H1 (cell line): Measurements from ENCODE around the gene CROCC2. TPM values are rescaled to one million over a fixed set of nuclear protein-coding genes. Genes with fewer than 3 reads are reported as not detected.

Source experiments
- EGR1 ChIP-seq: IDR thresholded peaks from 2 replicates; pipeline ENCODE4 v1.6.1; 2011; ENCODE audit warnings: low read depth, low read length, borderline replicate concordance
- EP300 ChIP-seq, 2 experiments: IDR thresholded peaks; 1 replicate in 1 of 2; 2 replicates in 1 of 2; pipeline ENCODE4 v1.6.1; 2011 to 2012; ENCODE audit warnings: low read depth in 2 of 2, low read length in 2 of 2, mild to moderate bottlenecking in 2 of 2, borderline replicate concordance in 1 of 2, inconsistent platforms in 1 of 2, moderate library complexity in 1 of 2
- HDAC6 ChIP-seq: IDR thresholded peaks from one replicate; pipeline ENCODE4 v1.7.1; 2012; ENCODE audit warnings: low read depth, mild to moderate bottlenecking, inconsistent platforms, low read length, moderate library complexity
- JUN ChIP-seq: IDR thresholded peaks from 2 replicates; pipeline ENCODE4 v1.6.1; 2011; ENCODE audit warnings: low read depth, mild to moderate bottlenecking, improper control_type of control experiment, low read length
- RXRA ChIP-seq: IDR thresholded peaks from 2 replicates; pipeline ENCODE4 v1.6.1; 2011; ENCODE audit warnings: low read depth, mild to moderate bottlenecking, low read length, moderate library complexity; ENCODE audit not compliant: insufficient read depth
- SP1 ChIP-seq: IDR thresholded peaks from 2 replicates; pipeline ENCODE4 v1.6.1; 2011; ENCODE audit warnings: low read depth, low read length
- polyA plus RNA-seq, 7 experiments: library from polyadenylated mRNA; depleted of rRNA in 3 of 7; stranded (reverse) in 5 of 7; unstranded in 2 of 7; fragments of >200 nt in 5 of 7; fragments of 200-250 nt in 2 of 7; gene quantifications; 1 replicate in 5 of 7; 2 replicates in 1 of 7; 4 replicates in 1 of 7; pipeline versions ENCODE4 v1.2.1 to v1.2.3, GENCODE V29; 2011 to 2013; ENCODE audit warnings: missing spikeins in 2 of 7, mixed read lengths in 2 of 7
- total RNA-seq: library from RNA; stranded (reverse); fragmentation: NEBNext Ultra II Directional; extraction: Animal tissue kit (Norgen Biotek cat#: 25700); gene quantifications from 2 replicates; pipeline ENCODE4 v1.2.1, GENCODE V29; 2021

CROCC2 gene
- total and polyA plus RNA-seq, 2 of the 8 experiments (the other 6 are each of a cell fraction or from before 2014, with no cell fraction given), result not detected

DNA sequence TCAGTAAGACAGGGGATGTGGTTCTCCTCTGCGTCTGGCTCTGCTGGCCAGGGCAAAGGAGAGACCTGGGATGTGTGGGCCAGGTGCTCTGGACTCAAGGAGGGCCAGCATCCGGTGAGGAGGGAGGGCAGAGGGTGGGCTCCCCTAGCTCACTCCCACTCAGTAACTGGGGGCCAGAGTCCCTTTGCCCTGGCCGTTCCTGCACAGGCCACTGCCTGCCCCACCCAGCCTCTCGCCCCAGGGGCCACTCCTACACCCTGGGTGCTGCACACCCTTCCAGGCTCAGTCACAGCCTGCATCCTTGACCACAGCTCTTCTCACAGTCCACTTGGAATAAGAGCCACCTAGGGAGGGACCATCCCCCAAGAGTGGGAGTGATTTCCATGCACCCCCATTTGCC, 133.3 kb downstream of the CROCC2 start (continued):
- TF ChIP-seq JUN, result no peak
- no peak for TF ChIP-seq RXRA
- TF ChIP-seq HDAC6, result no peak
- TF ChIP-seq EGR1, result no peak
- TF ChIP-seq SP1, result no peak
- TF ChIP-seq EP300 (IDR thresholded peaks at IDR 0.05; ENCODE audit: borderline replicate concordance in 1 of 2, low read depth in 2 of 2, low read length in 2 of 2), result no peak
- TF ChIP-seq, all 59 proteins: peak for 0
